C4-2B (cell line): ENCODE results near the gene MESD.

ENCODE experiments used
- ZFX ChIP-seq: fragments of 450-650 bp; IDR thresholded peaks from 2 replicates; pipeline ENCODE4 v1.6.1; 2017
- TF ChIP-seq, protein P1 (sequence below): fragments of 450-650 bp; conservative IDR thresholded peaks from 2 replicates; pipeline ENCODE4 v1.5.1; 2017; ENCODE audit warnings: mild to moderate bottlenecking

DNA sequence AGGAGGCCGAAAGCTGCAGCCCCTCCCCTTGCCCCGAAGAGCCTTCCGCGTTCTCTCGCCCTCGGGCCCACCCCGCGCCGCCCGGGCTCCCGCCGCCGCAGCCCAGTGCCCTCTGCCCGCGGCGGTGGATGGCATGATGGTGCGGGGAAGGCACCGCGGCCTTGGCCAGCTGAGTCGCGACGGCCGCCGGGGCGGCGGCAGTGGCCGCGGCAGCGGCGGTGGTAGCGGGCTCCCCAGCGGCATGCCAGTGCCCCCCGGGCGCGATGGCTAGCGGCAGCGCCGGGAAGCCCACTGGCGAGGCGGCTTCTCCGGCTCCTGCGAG, 12.4 kb upstream of the MESD start:
- TF ChIP-seq, protein P1, sequence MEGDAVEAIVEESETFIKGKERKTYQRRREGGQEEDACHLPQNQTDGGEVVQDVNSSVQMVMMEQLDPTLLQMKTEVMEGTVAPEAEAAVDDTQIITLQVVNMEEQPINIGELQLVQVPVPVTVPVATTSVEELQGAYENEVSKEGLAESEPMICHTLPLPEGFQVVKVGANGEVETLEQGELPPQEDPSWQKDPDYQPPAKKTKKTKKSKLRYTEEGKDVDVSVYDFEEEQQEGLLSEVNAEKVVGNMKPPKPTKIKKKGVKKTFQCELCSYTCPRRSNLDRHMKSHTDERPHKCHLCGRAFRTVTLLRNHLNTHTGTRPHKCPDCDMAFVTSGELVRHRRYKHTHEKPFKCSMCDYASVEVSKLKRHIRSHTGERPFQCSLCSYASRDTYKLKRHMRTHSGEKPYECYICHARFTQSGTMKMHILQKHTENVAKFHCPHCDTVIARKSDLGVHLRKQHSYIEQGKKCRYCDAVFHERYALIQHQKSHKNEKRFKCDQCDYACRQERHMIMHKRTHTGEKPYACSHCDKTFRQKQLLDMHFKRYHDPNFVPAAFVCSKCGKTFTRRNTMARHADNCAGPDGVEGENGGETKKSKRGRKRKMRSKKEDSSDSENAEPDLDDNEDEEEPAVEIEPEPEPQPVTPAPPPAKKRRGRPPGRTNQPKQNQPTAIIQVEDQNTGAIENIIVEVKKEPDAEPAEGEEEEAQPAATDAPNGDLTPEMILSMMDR, result no peak
- no peak for TF ChIP-seq ZFX
